ENCODE measurements around the gene PMF1. TPM values are rescaled to one million over a fixed set of nuclear protein-coding genes. Genes with fewer than 3 reads are reported as not detected.

Gene PMF1
- total and polyA plus RNA-seq, 2 of the 13 experiments (the other 11 are each of a cell fraction or from before 2014, with no cell fraction given): 72.5 to 89.0 TPM

DNA sequence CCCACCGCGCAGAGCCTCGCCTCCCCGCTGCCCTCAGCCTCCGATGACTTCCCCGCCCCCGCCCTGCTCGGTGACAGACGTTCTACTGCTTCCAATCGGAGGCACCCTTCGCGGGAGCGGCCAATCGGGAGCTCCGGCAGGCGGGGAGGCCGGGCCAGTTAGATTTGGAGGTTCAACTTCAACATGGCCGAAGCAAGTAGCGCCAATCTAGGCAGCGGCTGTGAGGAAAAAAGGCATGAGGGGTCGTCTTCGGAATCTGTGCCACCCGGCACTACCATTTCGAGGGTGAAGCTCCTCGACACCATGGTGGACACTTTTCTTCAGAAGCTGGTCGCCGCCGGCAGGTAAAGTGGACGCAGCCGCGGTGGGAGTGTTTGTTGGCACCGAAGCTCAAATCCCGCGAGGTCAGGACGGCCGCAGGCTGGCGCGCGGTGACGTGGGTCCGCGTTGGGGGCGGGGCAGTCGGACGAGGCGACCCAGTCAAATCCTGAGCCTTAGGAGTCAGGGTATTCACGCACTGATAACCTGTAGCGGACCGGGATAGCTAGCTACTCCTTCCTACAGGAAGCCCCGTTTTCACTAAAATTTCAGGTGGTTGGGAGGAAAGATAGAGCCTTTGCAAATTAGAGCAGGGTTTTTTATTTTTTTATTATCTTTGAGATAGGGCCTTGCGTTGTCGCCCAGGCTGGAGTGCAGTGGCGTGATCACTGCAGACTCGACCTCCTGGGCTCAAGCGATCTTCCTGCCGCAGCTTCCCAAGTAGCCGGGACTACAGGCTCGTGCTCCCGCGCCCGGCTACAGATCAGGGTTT, at the start of gene PMF1 (continued):
- TF ChIP-seq, protein P1, sequence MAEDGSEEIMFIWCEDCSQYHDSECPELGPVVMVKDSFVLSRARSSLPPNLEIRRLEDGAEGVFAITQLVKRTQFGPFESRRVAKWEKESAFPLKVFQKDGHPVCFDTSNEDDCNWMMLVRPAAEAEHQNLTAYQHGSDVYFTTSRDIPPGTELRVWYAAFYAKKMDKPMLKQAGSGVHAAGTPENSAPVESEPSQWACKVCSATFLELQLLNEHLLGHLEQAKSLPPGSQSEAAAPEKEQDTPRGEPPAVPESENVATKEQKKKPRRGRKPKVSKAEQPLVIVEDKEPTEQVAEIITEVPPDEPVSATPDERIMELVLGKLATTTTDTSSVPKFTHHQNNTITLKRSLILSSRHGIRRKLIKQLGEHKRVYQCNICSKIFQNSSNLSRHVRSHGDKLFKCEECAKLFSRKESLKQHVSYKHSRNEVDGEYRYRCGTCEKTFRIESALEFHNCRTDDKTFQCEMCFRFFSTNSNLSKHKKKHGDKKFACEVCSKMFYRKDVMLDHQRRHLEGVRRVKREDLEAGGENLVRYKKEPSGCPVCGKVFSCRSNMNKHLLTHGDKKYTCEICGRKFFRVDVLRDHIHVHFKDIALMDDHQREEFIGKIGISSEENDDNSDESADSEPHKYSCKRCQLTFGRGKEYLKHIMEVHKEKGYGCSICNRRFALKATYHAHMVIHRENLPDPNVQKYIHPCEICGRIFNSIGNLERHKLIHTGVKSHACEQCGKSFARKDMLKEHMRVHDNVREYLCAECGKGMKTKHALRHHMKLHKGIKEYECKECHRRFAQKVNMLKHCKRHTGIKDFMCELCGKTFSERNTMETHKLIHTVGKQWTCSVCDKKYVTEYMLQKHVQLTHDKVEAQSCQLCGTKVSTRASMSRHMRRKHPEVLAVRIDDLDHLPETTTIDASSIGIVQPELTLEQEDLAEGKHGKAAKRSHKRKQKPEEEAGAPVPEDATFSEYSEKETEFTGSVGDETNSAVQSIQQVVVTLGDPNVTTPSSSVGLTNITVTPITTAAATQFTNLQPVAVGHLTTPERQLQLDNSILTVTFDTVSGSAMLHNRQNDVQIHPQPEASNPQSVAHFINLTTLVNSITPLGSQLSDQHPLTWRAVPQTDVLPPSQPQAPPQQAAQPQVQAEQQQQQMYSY (CRISPR knock-in tag; IDR thresholded peaks at IDR 0.05): no peak
- TF ChIP-seq RELA (CRISPR knock-in tag; IDR thresholded peaks at IDR 0.05): no peak
- TF ChIP-seq SALL1 (CRISPR knock-in tag; IDR thresholded peaks at IDR 0.05): peak; percentile 80
- no peak for TF ChIP-seq WIZ (CRISPR knock-in tag; IDR thresholded peaks at IDR 0.05)
- TF ChIP-seq ZEB1 (IDR thresholded peaks at IDR 0.05; ENCODE audit: insufficient replicate concordance, low read depth): no peak
- TF ChIP-seq POLR2AphosphoS2 (IDR thresholded peaks at IDR 0.05; ENCODE audit: low read depth, low read length): peak; percentile 88; the same call in 1 of the 2 replicates
- TF ChIP-seq ZNF552 (CRISPR knock-in tag; IDR thresholded peaks at IDR 0.05; ENCODE audit: borderline replicate concordance): no peak
- TF ChIP-seq TOE1 (CRISPR knock-in tag; IDR thresholded peaks at IDR 0.05): no peak
- TF ChIP-seq, protein P2, sequence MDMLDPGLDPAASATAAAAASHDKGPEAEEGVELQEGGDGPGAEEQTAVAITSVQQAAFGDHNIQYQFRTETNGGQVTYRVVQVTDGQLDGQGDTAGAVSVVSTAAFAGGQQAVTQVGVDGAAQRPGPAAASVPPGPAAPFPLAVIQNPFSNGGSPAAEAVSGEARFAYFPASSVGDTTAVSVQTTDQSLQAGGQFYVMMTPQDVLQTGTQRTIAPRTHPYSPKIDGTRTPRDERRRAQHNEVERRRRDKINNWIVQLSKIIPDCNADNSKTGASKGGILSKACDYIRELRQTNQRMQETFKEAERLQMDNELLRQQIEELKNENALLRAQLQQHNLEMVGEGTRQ (IDR thresholded peaks at IDR 0.05; ENCODE audit: low read depth, low read length): no peak
- TF ChIP-seq, protein P2 (CRISPR knock-in tag; IDR thresholded peaks at IDR 0.05; ENCODE audit: borderline replicate concordance): no peak
- no peak; the same call in 1 of the 2 replicates for TF ChIP-seq ZNF446 (CRISPR knock-in tag; IDR thresholded peaks at IDR 0.05)
- peak; percentile 96 for TF ChIP-seq NFYC (CRISPR knock-in tag; IDR thresholded peaks at IDR 0.05)
- TF ChIP-seq SP1 (IDR thresholded peaks at IDR 0.05): no peak
- peak; percentile 79 for TF ChIP-seq SP1 (CRISPR knock-in tag; IDR thresholded peaks at IDR 0.05)
- TF ChIP-seq ZNF460 (CRISPR knock-in tag; IDR thresholded peaks at IDR 0.05; ENCODE audit: borderline replicate concordance): no peak
- no peak for TF ChIP-seq ZFP62 (CRISPR knock-in tag; IDR thresholded peaks at IDR 0.05)
- TF ChIP-seq, protein P3, sequence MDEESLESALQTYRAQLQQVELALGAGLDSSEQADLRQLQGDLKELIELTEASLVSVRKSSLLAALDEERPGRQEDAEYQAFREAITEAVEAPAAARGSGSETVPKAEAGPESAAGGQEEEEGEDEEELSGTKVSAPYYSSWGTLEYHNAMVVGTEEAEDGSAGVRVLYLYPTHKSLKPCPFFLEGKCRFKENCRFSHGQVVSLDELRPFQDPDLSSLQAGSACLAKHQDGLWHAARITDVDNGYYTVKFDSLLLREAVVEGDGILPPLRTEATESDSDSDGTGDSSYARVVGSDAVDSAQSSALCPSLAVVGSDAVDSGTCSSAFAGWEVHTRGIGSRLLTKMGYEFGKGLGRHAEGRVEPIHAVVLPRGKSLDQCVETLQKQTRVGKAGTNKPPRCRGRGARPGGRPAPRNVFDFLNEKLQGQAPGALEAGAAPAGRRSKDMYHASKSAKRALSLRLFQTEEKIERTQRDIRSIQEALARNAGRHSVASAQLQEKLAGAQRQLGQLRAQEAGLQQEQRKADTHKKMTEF (CRISPR knock-in tag; IDR thresholded peaks at IDR 0.05): peak; percentile 93; the same call in 1 of the 2 replicates
- TF ChIP-seq CEBPG (CRISPR knock-in tag; IDR thresholded peaks at IDR 0.05): peak; percentile 2; the same call in 1 of the 2 replicates
- TF ChIP-seq NR0B2 (CRISPR knock-in tag; IDR thresholded peaks at IDR 0.05): 0 out of 2 replicates have a peak, but pooled peaks have one; percentile 21
- TF ChIP-seq PBX3 (CRISPR knock-in tag; IDR thresholded peaks at IDR 0.05; ENCODE audit: borderline replicate concordance): no peak

All from HepG2 (cell line).